ENCODE data around the gene REM2.

DNA sequence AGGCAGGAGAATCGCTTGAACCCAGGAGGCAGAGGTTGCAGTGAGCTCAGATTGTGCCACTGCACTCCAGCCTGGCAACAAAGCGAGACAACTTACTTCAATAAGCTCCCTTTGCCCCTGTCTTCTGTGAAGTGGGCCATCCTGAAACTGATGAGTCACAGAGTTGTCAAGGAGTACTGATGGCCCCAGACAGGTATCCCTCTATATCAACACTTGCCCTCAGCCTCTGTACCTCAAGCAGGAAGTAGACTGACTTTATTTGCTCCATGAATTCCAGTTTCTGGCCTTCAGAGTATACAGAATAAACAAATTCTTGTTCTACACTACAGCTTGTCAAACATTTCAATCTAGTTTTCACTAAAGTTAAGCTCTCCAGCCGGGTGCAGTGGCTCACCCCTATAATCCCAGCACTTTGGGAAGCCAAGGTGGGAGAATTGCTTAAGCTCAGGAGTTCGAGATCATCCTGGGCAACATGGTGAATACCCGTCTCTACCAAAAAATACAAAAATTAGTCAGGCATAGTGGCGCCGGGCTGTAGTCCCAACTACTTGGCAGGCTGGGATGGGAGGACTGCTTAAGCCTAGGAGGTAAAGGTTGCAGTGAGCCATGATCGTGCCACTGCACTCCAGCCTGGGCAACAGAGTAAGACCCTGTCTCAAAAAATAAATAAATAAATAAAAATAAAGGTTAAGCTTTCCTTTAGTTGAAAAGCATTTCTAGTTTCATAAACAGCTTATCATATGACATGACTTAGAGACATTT, 27.9 kb upstream of the REM2 start:
- TF ChIP-seq, protein P1, sequence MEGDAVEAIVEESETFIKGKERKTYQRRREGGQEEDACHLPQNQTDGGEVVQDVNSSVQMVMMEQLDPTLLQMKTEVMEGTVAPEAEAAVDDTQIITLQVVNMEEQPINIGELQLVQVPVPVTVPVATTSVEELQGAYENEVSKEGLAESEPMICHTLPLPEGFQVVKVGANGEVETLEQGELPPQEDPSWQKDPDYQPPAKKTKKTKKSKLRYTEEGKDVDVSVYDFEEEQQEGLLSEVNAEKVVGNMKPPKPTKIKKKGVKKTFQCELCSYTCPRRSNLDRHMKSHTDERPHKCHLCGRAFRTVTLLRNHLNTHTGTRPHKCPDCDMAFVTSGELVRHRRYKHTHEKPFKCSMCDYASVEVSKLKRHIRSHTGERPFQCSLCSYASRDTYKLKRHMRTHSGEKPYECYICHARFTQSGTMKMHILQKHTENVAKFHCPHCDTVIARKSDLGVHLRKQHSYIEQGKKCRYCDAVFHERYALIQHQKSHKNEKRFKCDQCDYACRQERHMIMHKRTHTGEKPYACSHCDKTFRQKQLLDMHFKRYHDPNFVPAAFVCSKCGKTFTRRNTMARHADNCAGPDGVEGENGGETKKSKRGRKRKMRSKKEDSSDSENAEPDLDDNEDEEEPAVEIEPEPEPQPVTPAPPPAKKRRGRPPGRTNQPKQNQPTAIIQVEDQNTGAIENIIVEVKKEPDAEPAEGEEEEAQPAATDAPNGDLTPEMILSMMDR (IDR thresholded peaks at IDR 0.05), result no peak
- no peak for TF ChIP-seq POLR2A (IDR thresholded peaks at IDR 0.05)
